Measurements from ENCODE around the gene MTMR3. TPM values are rescaled to one million over a fixed set of nuclear protein-coding genes. Genes with fewer than 3 reads are reported as not detected.

The MTMR3 gene
- total RNA-seq, 2 experiments from 2014 or later = 57.8 to 60.6 TPM

DNA sequence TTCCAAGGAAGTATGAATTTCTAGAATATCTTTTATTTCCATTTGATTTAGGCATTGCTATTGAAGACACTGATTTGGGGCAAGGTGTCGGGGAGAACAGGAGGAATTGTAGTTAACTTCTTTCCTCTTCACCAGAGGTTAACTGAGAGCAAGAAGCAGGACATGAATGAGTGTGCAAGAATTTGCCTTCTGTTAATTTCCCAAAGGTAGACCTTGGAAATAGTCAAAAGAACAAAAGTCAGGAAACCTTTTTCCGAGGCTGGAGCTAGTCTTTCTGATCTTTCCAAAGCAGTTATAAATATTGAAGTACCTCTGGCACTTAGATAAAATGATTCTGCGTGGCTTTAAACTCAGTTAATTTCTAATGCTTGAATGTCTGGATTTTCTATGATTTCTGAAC is 66.9 kb downstream of the MTMR3 start:
- DNase-seq = no peak
- Mint-ChIP-seq H3K36me3 (ENCODE audit: low read depth) (no peaks in the 10 kb centered on the region), H3K4me3 (no peak overlapping the region), H3K9me3 (no peaks in the 10 kb centered on the region), H3K27me3 (no peaks in the 10 kb centered on the region), H3K4me1 (ENCODE audit: low read depth) (peaks cover 82% of the 10 kb centered on the region), H3K27ac (no peak overlapping the region)
- H3K4me3 ChIP-seq (ENCODE audit: low read length) = no peak overlapping the region
- no peak for TF ChIP-seq CTCF (IDR thresholded peaks at IDR 0.05)
- no peak for ATAC-seq (ENCODE audit: poor library complexity)
- intact Hi-C loops (cut with DNase I, micrococcal nuclease) = loop anchor here in 1 of 2 experiments (5.0 kb wide), 1 partner anchor 113 kb away; the partner anchor contains the start of gene ASCC2
- POLR2A ChIA-PET = no interaction called here
- CTCF ChIA-PET = interaction anchor here (0.6 kb wide), 1 partner anchor 100 kb away, joined by 3 read pairs; no protein-coding TSS in a partner anchor
- H3K27ac ChIP-seq (ENCODE audit: low read depth in 1 of 2, low read length in 2 of 2) = no peak overlapping the region
- no peaks in the 10 kb centered on the region for H3K9me3 ChIP-seq (ENCODE audit: control insufficient read depth in 1 of 2, insufficient read depth in 1 of 2, low read length in 2 of 2)
- H3K36me3 ChIP-seq (ENCODE audit: insufficient read depth, low read length) = no peaks in the 10 kb centered on the region
- peaks cover 7% of the 10 kb centered on the region for H3K4me1 ChIP-seq (ENCODE audit: insufficient read depth, low read length)
- no peaks in the 10 kb centered on the region for H3K27me3 ChIP-seq (ENCODE audit: control insufficient read depth in 1 of 2, insufficient read depth in 2 of 2, low read length in 2 of 2)

- Mint-ChIP-seq H3K4me1 (ENCODE audit: low read depth) (peaks cover 66% of the 10 kb centered on the region), H3K27ac (no peak overlapping the region), H3K27me3 (no peaks in the 10 kb centered on the region), H3K36me3 (ENCODE audit: low read depth) (peaks cover 4% of the 10 kb centered on the region), H3K4me3 (peak overlapping the region; percentile 12), H3K9me3 (no peaks in the 10 kb centered on the region)
- no peak for ATAC-seq (ENCODE audit: poor library complexity)
- ChIA-PET CTCF (no interaction called here), POLR2A (no interaction called here)
- intact Hi-C loops (cut with DNase I, micrococcal nuclease) = no loop called here
- DNase-seq = no peak
- Histone ChIP-seq H3K9me3 (ENCODE audit: control insufficient read depth in 1 of 2, insufficient read depth in 1 of 2, low read length in 2 of 2) (no peaks in the 10 kb centered on the region), H3K4me1 (ENCODE audit: insufficient read depth, low read length) (peaks cover 4% of the 10 kb centered on the region), H3K36me3 (ENCODE audit: insufficient read depth, low read length) (no peaks in the 10 kb centered on the region), H3K27ac (ENCODE audit: low read depth in 1 of 2, low read length in 2 of 2) (no peak overlapping the region), H3K27me3 (ENCODE audit: control insufficient read depth in 1 of 2, insufficient read depth in 2 of 2, low read length in 2 of 2) (no peaks in the 10 kb centered on the region), H3K4me3 (ENCODE audit: low read length) (no peak overlapping the region)
- TF ChIP-seq CTCF (IDR thresholded peaks at IDR 0.05) = no peak
These were observed 68.9 kb downstream of the MTMR3 start for GRCh38 chr22:29951791-29952413.

DNA sequence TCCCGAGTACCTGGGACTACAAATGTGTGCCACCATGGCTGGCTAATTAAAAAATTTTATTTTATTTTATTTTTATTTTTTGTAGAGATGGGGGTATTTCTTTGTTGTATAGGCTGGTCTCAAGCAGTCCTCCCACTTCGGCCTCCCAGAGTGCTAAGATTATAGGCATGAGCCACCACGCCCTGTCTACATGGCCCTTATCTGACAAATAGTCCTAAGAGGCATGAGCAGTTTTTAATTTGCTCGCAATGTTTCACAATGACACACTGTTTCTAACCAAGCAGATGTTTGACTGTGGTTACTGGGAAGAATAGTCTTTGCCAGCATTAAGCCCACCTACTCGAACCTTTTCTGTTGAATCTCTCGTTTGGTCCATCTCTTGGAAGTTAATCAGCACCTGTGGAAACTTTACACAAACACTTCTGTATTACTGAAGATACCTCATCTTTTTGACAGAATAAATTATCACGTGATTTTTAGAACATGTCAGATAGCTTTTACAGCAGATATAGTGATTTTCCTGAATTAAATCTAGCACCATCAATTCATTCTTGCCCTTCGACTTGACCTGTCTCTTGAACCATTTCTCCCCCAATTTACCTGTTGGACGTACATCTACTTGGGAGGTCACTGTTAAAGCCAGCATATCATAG is 71.4 kb downstream of the MTMR3 start:
- no peak overlapping the region for H3K27ac Mint-ChIP-seq
- peaks cover 54% of the 10 kb centered on the region for H3K4me1 Mint-ChIP-seq (ENCODE audit: low read depth)
- DNase-seq (no peak), ATAC-seq (ENCODE audit: poor library complexity) (no peak)
- no peak overlapping the region for H3K27ac ChIP-seq (ENCODE audit: low read depth in 1 of 2, low read length in 2 of 2)
- no peak for TF ChIP-seq CTCF (IDR thresholded peaks at IDR 0.05)
- no peaks in the 10 kb centered on the region for H3K9me3 ChIP-seq (ENCODE audit: control insufficient read depth in 1 of 2, insufficient read depth in 1 of 2, low read length in 2 of 2)
- H3K36me3 ChIP-seq (ENCODE audit: insufficient read depth, low read length) = peaks cover 5% of the 10 kb centered on the region
- peaks cover 4% of the 10 kb centered on the region for H3K4me1 ChIP-seq (ENCODE audit: insufficient read depth, low read length)
- no peak overlapping the region for H3K4me3 ChIP-seq (ENCODE audit: low read length)
- intact Hi-C loops (cut with DNase I, micrococcal nuclease) = no loop called here
- no peaks in the 10 kb centered on the region for H3K27me3 ChIP-seq (ENCODE audit: control insufficient read depth in 1 of 2, insufficient read depth in 2 of 2, low read length in 2 of 2)
- H3K27me3 Mint-ChIP-seq = no peaks in the 10 kb centered on the region
- POLR2A ChIA-PET = no interaction called here
- CTCF ChIA-PET = interaction anchor here (0.6 kb wide), 2 partner anchors 169 to 1653 kb away, joined by 3 read pairs; no protein-coding TSS in a partner anchor
- H3K36me3 Mint-ChIP-seq (ENCODE audit: low read depth) = peaks cover 26% of the 10 kb centered on the region
- H3K9me3 Mint-ChIP-seq = no peaks in the 10 kb centered on the region
- no peak overlapping the region for H3K4me3 Mint-ChIP-seq

Data from CD4-positive, alpha-beta T cell (primary cell).